Measurements from ENCODE around the gene CLHC1. TPM values are rescaled to one million over a fixed set of nuclear protein-coding genes. Genes with fewer than 3 reads are reported as not detected.

Gene CLHC1
- total RNA-seq, 1 experiment from 2014 or later, result 3.9 TPM

DNA sequence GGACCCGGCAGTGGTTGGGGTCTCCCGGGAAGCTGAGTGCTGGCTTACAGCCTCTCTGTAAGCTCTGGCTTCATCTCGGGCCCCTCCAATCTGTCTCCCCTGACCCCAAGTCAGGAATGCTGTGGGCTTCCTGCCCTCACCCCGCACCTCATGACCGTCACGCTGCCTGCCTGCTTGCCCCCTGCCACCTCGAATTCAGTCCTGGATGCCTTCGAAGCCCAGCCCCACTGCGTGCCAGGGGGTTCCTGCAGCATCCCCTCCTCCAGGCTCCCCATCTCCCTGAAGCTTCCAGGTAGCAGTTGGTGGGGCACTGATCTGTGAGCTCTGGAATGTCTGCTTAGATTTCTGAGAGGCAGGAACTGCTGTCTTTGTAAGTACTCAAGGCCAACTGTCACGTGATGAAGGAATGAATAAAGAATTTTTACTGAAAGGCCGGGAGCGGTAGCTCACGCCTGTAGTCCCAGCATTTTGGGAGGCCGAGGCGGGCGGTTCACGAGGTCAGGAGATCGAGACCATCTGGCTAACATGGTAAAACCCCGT lies 6.5 kb downstream of the CLHC1 start:
- Histone ChIP-seq H3K79me2 (ENCODE audit: low read length) (peaks cover 17% of the 10 kb centered on the region), H3K27me3 (ENCODE audit: low read length) (no peaks in the 10 kb centered on the region), H3K9me3 (ENCODE audit: low read length) (no peaks in the 10 kb centered on the region), H3K9ac (ENCODE audit: low read length) (no peak overlapping the region), H3K4me1 (ENCODE audit: insufficient read depth, low read length) (peaks cover 5% of the 10 kb centered on the region; the same call in 1 of the 2 replicates), H3F3A (ENCODE audit: low read length, unreplicated experiment) (no peaks in the 10 kb centered on the region), H3K27ac (ENCODE audit: low read length) (no peak overlapping the region), H3K4me2 (ENCODE audit: low read length) (no peak overlapping the region), H3K9me2 (replicated peaks; ENCODE audit: low read length) (no peaks in the 10 kb centered on the region), H4K20me1 (ENCODE audit: low read length) (no peaks in the 10 kb centered on the region), H3K4me3 (ENCODE audit: low read length) (no peak overlapping the region), H3K36me3 (ENCODE audit: low read depth, low read length) (no peaks in the 10 kb centered on the region), H2AFZ (ENCODE audit: low read length) (no peak overlapping the region)
- intact Hi-C loops (cut with micrococcal nuclease), result no loop called here
- BruUV-seq (replicated peaks), result no TSS peak
- no peak for DNase-seq
- ChIA-PET CTCF (no interaction called here), POLR2A (ENCODE audit: unreplicated experiment) (interaction anchor here (0.6 kb wide), 1 partner anchor 13 kb away, joined by 3 read pairs; no protein-coding TSS in a partner anchor)
- TF ChIP-seq EZH2phosphoT487 (IDR thresholded peaks at IDR 0.05; ENCODE audit: borderline replicate concordance, low read length), result no peak
- no peak for TF ChIP-seq CTCF (conservative IDR thresholded peaks at IDR 0.05; ENCODE audit: low read depth, low read length)
- no peak for TF ChIP-seq EZH2 (IDR thresholded peaks at IDR 0.05; ENCODE audit: low read length, unreplicated experiment)
- no peak for ATAC-seq

- no peak overlapping the region for H3K4me2 ChIP-seq (ENCODE audit: low read length)
- ATAC-seq (no peak), DNase-seq (no peak)
- H3K4me3 ChIP-seq (ENCODE audit: low read length), result no peak overlapping the region
- H2AFZ ChIP-seq (ENCODE audit: low read length), result no peak overlapping the region
- no peaks in the 10 kb centered on the region for H4K20me1 ChIP-seq (ENCODE audit: low read length)
- TF ChIP-seq EZH2phosphoT487 (IDR thresholded peaks at IDR 0.05; ENCODE audit: borderline replicate concordance, low read length) (no peak), CTCF (conservative IDR thresholded peaks at IDR 0.05; ENCODE audit: low read depth, low read length) (no peak), EZH2 (IDR thresholded peaks at IDR 0.05; ENCODE audit: low read length, unreplicated experiment) (no peak)
- H3K9me2 ChIP-seq (replicated peaks; ENCODE audit: low read length), result no peaks in the 10 kb centered on the region
- CTCF ChIA-PET, result no interaction called here
- no peaks in the 10 kb centered on the region for H3K9me3 ChIP-seq (ENCODE audit: low read length)
- no peaks in the 10 kb centered on the region for H3F3A ChIP-seq (ENCODE audit: low read length, unreplicated experiment)
- BruUV-seq (replicated peaks), result no TSS peak
- no peak overlapping the region for H3K27ac ChIP-seq (ENCODE audit: low read length)
- POLR2A ChIA-PET (ENCODE audit: unreplicated experiment), result interaction anchor here (0.6 kb wide), 1 partner anchor 39 kb away, joined by 5 read pairs; no protein-coding TSS in a partner anchor
- H3K4me1 ChIP-seq (ENCODE audit: insufficient read depth, low read length), result peaks cover 4% of the 10 kb centered on the region; the same call in 1 of the 2 replicates
- intact Hi-C loops (cut with micrococcal nuclease), result no loop called here
- H3K27me3 ChIP-seq (ENCODE audit: low read length), result no peaks in the 10 kb centered on the region
- H3K9ac ChIP-seq (ENCODE audit: low read length), result no peak overlapping the region
- H3K79me2 ChIP-seq (ENCODE audit: low read length), result peaks cover 9% of the 10 kb centered on the region
- no peaks in the 10 kb centered on the region for H3K36me3 ChIP-seq (ENCODE audit: low read depth, low read length)
Observed at GRCh38 chr2:55224761-55225261, 7.3 kb downstream of the CLHC1 start.

Measured in PC-3 (cell line).